HepG2 (cell line): ENCODE results near the gene CSNK1A1. TPM values are rescaled to one million over a fixed set of nuclear protein-coding genes. Genes with fewer than 3 reads are reported as not detected.

Experiments
- ATAC-seq: fragments of 200-7000 bp; cut with Tn5 transposase; 3 replicates; pipeline ENCODE4 v1.9.1; 2020; ENCODE audit warnings: mild to moderate bottlenecking, moderate library complexity
- BruUV-seq: library from RNA; stranded (reverse); fragments of 400-500 nt; replicated peaks from 2 replicates; lab custom pipeline; 2021; lab: Mats Ljungman, UMichigan
- CTCF ChIA-PET: fragments of 300-600 bp; formaldehyde crosslinking; extraction: SDS; loops from one replicate; lab custom pipeline; 2021; ENCODE audit warnings: low total read pairs, inconsistent platforms, low intra/inter-chr PET ratio; lab: Yijun Ruan, JAX
- POLR2A ChIA-PET: fragments of 350-600 bp; sonication (Branson Sonifier 250); formaldehyde crosslinking; loops from one replicate; lab custom pipeline; 2020; ENCODE audit warnings: antibody characterized with exemption, inconsistent platforms; lab: Yijun Ruan, JAX
- DNase-seq: peaks from one replicate; pipeline ENCODE4 v3.0.0-alpha.2; 2015; ENCODE audit warnings: low spot score
- FAIRE-seq: peaks from 3 replicates; lab custom pipeline; 2011; peaks lifted over from hg19 to GRCh38; lab: Jason Lieb, UNC
- H2AFZ ChIP-seq: one replicate; pipeline ENCODE4 v1.6.1; 2011; ENCODE audit warnings: low read length, inconsistent platforms
- H3K27ac ChIP-seq: fragments of 300-600 bp; 3 replicates; pipeline ENCODE4 v1.8.0; 2011; ENCODE audit warnings: mixed run types, mild to moderate bottlenecking, mixed read lengths, low read length, inconsistent platforms; ENCODE audit not compliant: insufficient read depth; ENCODE audit errors: extremely low read length
- H3K27me3 ChIP-seq, 2 experiments: fragments of 200-600 bp in 1 of 2; 2 replicates in 1 of 2; 3 replicates in 1 of 2; pipeline versions ENCODE4 v1.6.0 to v1.8.0; 2011; ENCODE audit warnings: low read length in 2 of 2, mild to moderate bottlenecking in 2 of 2, moderate library complexity in 2 of 2, inconsistent platforms in 1 of 2; ENCODE audit not compliant: insufficient read depth in 2 of 2, control insufficient read depth in 1 of 2
- H3K36me3 ChIP-seq, 2 experiments: fragments of 200-600 bp in 1 of 2; replicated peaks in 1 of 2; 2 replicates in 1 of 2; 3 replicates in 1 of 2; pipeline versions ENCODE4 v1.5.1 to v1.8.0; 2011; ENCODE audit warnings: low read length in 2 of 2, inconsistent platforms in 1 of 2; ENCODE audit not compliant: insufficient read depth in 2 of 2, control insufficient read depth in 1 of 2
- H3K4me1 ChIP-seq: 2 replicates; pipeline ENCODE4 v1.5.1; 2012; ENCODE audit warnings: low read length, inconsistent platforms; ENCODE audit not compliant: insufficient read depth
- H3K4me2 ChIP-seq: 2 replicates; pipeline ENCODE4 v1.6.0; 2011; ENCODE audit warnings: low read depth, low read length, inconsistent platforms
- H3K4me3 ChIP-seq, 3 experiments: fragments of 200-600 bp in 1 of 3; sonication (generic), shearing (Covaris generic) in 1 of 3; replicated peaks in 1 of 3; 2 replicates each; pipeline ENCODE4 v1.5.1; 2011 to 2016; ENCODE audit warnings: low read length in 3 of 3, inconsistent platforms in 2 of 3, low read depth in 2 of 3, mild to moderate bottlenecking in 2 of 3, control low read depth in 1 of 3, mixed read lengths in 1 of 3; ENCODE audit not compliant: insufficient read depth in 1 of 3
- H3K79me2 ChIP-seq: one replicate; pipeline ENCODE4 v1.6.1; 2011; ENCODE audit warnings: low read length, inconsistent platforms; ENCODE audit not compliant: insufficient read depth
- H3K9ac ChIP-seq: 2 replicates; pipeline ENCODE4 v1.6.0; 2011; ENCODE audit warnings: mild to moderate bottlenecking, low read depth, low read length, inconsistent platforms; ENCODE audit not compliant: insufficient read depth
- H3K9me3 ChIP-seq: 2 replicates; pipeline ENCODE4 v1.5.1; 2012; ENCODE audit warnings: mild to moderate bottlenecking, low read length
- H4K20me1 ChIP-seq: 2 replicates; pipeline ENCODE4 v1.6.0; 2011; ENCODE audit warnings: inconsistent platforms, mild to moderate bottlenecking, low read length, moderate library complexity; ENCODE audit not compliant: insufficient read depth
- FOXA1 ChIP-seq, 2 experiments: fragments of 450-650 bp in 1 of 2; sonication (generic) in 1 of 2; formaldehyde crosslinking in 1 of 2; IDR thresholded peaks; 2 replicates each; pipeline versions ENCODE4 v1.4.0 to v1.6.1; 2016 to 2020; ENCODE audit warnings: missing genetic modification reagents in 1 of 2
- HNRNPUL1 ChIP-seq: fragments of 200-400 bp; formaldehyde crosslinking; IDR thresholded peaks from 2 replicates; pipeline ENCODE4 v1.6.1; 2017; ENCODE audit warnings: low read depth, mild to moderate bottlenecking, low read length, moderate library complexity
- KMT2B ChIP-seq: IDR thresholded peaks from 2 replicates; pipeline ENCODE4 v1.6.1; 2016; ENCODE audit warnings: missing genetic modification reagents, missing compliant biosample characterization
- NCOA2 ChIP-seq: sonication (generic); formaldehyde crosslinking; IDR thresholded peaks from 2 replicates; pipeline ENCODE4 v1.8.0; 2022; ENCODE audit warnings: inconsistent platforms
- THAP11 ChIP-seq: IDR thresholded peaks from 2 replicates; pipeline ENCODE4 v1.6.1; 2016; ENCODE audit warnings: missing biosample characterization, missing genetic modification reagents
- ZNF180 ChIP-seq: sonication (generic); formaldehyde crosslinking; IDR thresholded peaks from 2 replicates; pipeline ENCODE4 v1.4.0; 2020; ENCODE audit warnings: low read depth, missing genetic modification reagents, borderline replicate concordance
- ZNF224 ChIP-seq: sonication (generic); formaldehyde crosslinking; IDR thresholded peaks from 2 replicates; pipeline ENCODE4 v1.5.0; 2020; ENCODE audit warnings: mild to moderate bottlenecking, missing genetic modification reagents
- ZNF235 ChIP-seq: sonication (generic); formaldehyde crosslinking; IDR thresholded peaks from 2 replicates; pipeline ENCODE4 v1.8.1; 2023; ENCODE audit warnings: mild to moderate bottlenecking, missing genetic modification reagents, borderline replicate concordance
- ZNF570 ChIP-seq: sonication (generic); formaldehyde crosslinking; IDR thresholded peaks from 2 replicates; pipeline ENCODE4 v1.4.0; 2020; ENCODE audit warnings: mild to moderate bottlenecking, missing genetic modification reagents, borderline replicate concordance
- ZNF652 ChIP-seq: IDR thresholded peaks from 2 replicates; pipeline ENCODE4 v1.6.1; 2016; ENCODE audit warnings: low read depth, borderline replicate concordance
- ZNF747 ChIP-seq: sonication (generic); formaldehyde crosslinking; IDR thresholded peaks from 2 replicates; pipeline ENCODE4 v1.8.1; 2023; ENCODE audit warnings: missing genetic modification reagents, mild to moderate bottlenecking, borderline replicate concordance
- ZNF816 ChIP-seq: sonication (generic); formaldehyde crosslinking; IDR thresholded peaks from 2 replicates; pipeline ENCODE4 v1.8.0; 2022; ENCODE audit warnings: missing genetic modification reagents, mild to moderate bottlenecking, borderline replicate concordance
- WGBS: methylation state at CpG from one replicate; pipeline ENCODE4 v1.1.6; 2017; ENCODE audit warnings: low lambda C conversion rate; 5-methylcytosine and 5-hydroxymethylcytosine counted together
- in situ Hi-C: cut with HindIII; loops from 2 replicates; pipeline ENCODE4 v1.10.0; 2017; ENCODE audit warnings: low pct_unique_long_range_greater_than_20kb; ENCODE audit not compliant: extremely low pct_ligation_motif_present
- intact Hi-C: fragments of 100-400 bp; cut with micrococcal nuclease; formaldehyde crosslinking; loops from one replicate; pipeline ENCODE4 v1.10.0; 2022; ENCODE audit not compliant: unreplicated experiment
- polyA plus RNA-seq, 8 experiments: library from polyadenylated mRNA; depleted of rRNA in 3 of 8; stranded (reverse) in 7 of 8; unstranded in 1 of 8; fragments of >200 nt; fragmentation: Illumina TruSeq in 4 of 8; extraction: Trizol in 4 of 8; gene quantifications; 2 replicates each; pipeline versions ENCODE4 v1.2.1 to v1.2.3, GENCODE V29; 2011 to 2016; ENCODE audit warnings: low read depth in 4 of 8, missing spikeins in 1 of 8, mixed read lengths in 1 of 8; ENCODE audit not compliant: insufficient read depth in 1 of 8
- total RNA-seq, 5 experiments: library from RNA; depleted of rRNA; stranded (reverse); fragments of >200 nt; fragmentation: Illumina TruSeq; extraction: Trizol; gene quantifications; 2 replicates each; pipeline ENCODE4 v1.2.3, GENCODE V29; 2016; ENCODE audit warnings: low read depth in 1 of 5
- TF ChIP-seq, protein P1 (sequence below): sonication (generic); formaldehyde crosslinking; IDR thresholded peaks from 2 replicates; pipeline ENCODE4 v1.5.1; 2020; ENCODE audit warnings: mild to moderate bottlenecking, moderate library complexity, missing genetic modification reagents
- TF ChIP-seq, protein P2 (sequence below): sonication (generic); formaldehyde crosslinking; IDR thresholded peaks from 2 replicates; pipeline ENCODE4 v1.4.0; 2020; ENCODE audit warnings: missing genetic modification reagents
- TF ChIP-seq, protein P3 (sequence below): sonication (generic); formaldehyde crosslinking; IDR thresholded peaks from 2 replicates; pipeline ENCODE4 v1.5.1; 2020; ENCODE audit warnings: missing genetic modification reagents, mild to moderate bottlenecking, borderline replicate concordance

Gene CSNK1A1
- total and polyA plus RNA-seq, 2 of the 13 experiments (the other 11 are each of a cell fraction or from before 2014, with no cell fraction given): 89.0 to 149 TPM

DNA sequence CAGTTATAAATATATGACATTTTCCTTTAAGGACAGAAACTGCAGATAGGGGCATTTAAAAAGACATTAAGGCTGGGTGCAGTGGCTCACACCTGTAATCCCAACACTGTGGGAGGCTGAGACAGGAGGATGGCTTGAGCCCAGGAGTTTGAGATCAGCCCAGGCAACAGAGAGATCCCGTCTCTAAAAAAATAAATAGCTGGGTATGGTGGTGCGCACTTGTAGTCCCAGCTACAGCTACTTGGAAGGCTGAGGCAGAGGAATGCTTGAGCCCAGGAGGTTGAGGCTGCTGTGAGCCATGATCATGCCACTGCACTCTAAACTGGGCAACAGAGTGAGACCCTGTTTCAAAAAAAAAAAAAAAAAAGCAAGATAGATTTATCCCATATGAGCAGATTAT lies 63.6 kb downstream of the CSNK1A1 start:
- intact Hi-C loops (loop anchor here (2.0 kb wide), 1 partner anchor 35 kb away; no protein-coding TSS in a partner anchor), in situ Hi-C loops (no loop called here)
- ATAC-seq (no peak), FAIRE-seq (no peak), DNase-seq (no peak)
- Histone ChIP-seq H3K9ac (no peak overlapping the region), H3K36me3 (no peaks in the 10 kb centered on the region), H3K79me2 (no peaks in the 10 kb centered on the region), H3K4me2 (no peak overlapping the region), H2AFZ (no peak overlapping the region), H3K4me3 (no peak overlapping the region), H3K4me1 (peaks cover 58% of the 10 kb centered on the region), H4K20me1 (no peaks in the 10 kb centered on the region), H3K9me3 (no peaks in the 10 kb centered on the region), H3K27me3 (no peaks in the 10 kb centered on the region), H3K27ac (peak overlapping the region; percentile 16)
- ChIA-PET POLR2A (interaction anchor here (0.6 to 1.2 kb wide), 2 partner anchors 13 to 64 kb away, joined by 3 read pairs; partner anchors contain the start of gene CSNK1A1), CTCF (no interaction called here)
- 89% methylated on average over 2 of the region's 2 CpGs for WGBS
- TF ChIP-seq, protein P1, sequence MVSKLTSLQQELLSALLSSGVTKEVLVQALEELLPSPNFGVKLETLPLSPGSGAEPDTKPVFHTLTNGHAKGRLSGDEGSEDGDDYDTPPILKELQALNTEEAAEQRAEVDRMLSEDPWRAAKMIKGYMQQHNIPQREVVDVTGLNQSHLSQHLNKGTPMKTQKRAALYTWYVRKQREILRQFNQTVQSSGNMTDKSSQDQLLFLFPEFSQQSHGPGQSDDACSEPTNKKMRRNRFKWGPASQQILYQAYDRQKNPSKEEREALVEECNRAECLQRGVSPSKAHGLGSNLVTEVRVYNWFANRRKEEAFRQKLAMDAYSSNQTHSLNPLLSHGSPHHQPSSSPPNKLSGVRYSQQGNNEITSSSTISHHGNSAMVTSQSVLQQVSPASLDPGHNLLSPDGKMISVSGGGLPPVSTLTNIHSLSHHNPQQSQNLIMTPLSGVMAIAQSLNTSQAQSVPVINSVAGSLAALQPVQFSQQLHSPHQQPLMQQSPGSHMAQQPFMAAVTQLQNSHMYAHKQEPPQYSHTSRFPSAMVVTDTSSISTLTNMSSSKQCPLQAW: no peak
- TF ChIP-seq ZNF224 (no peak), KMT2B (CRISPR knock-in tag) (no peak), THAP11 (no peak), ZNF235 (no peak), ZNF180 (CRISPR knock-in tag) (no peak), ZNF747 (no peak), ZNF816 (CRISPR knock-in tag) (no peak), FOXA1 (IDR thresholded peaks at IDR 0.05) (no peak), FOXA1 (CRISPR knock-in tag; IDR thresholded peaks at IDR 0.05) (no peak), ZNF570 (CRISPR knock-in tag) (no peak), ZNF652 (CRISPR knock-in tag) (no peak), HNRNPUL1 (no peak), NCOA2 (CRISPR knock-in tag) (no peak)
- TF ChIP-seq, protein P2, sequence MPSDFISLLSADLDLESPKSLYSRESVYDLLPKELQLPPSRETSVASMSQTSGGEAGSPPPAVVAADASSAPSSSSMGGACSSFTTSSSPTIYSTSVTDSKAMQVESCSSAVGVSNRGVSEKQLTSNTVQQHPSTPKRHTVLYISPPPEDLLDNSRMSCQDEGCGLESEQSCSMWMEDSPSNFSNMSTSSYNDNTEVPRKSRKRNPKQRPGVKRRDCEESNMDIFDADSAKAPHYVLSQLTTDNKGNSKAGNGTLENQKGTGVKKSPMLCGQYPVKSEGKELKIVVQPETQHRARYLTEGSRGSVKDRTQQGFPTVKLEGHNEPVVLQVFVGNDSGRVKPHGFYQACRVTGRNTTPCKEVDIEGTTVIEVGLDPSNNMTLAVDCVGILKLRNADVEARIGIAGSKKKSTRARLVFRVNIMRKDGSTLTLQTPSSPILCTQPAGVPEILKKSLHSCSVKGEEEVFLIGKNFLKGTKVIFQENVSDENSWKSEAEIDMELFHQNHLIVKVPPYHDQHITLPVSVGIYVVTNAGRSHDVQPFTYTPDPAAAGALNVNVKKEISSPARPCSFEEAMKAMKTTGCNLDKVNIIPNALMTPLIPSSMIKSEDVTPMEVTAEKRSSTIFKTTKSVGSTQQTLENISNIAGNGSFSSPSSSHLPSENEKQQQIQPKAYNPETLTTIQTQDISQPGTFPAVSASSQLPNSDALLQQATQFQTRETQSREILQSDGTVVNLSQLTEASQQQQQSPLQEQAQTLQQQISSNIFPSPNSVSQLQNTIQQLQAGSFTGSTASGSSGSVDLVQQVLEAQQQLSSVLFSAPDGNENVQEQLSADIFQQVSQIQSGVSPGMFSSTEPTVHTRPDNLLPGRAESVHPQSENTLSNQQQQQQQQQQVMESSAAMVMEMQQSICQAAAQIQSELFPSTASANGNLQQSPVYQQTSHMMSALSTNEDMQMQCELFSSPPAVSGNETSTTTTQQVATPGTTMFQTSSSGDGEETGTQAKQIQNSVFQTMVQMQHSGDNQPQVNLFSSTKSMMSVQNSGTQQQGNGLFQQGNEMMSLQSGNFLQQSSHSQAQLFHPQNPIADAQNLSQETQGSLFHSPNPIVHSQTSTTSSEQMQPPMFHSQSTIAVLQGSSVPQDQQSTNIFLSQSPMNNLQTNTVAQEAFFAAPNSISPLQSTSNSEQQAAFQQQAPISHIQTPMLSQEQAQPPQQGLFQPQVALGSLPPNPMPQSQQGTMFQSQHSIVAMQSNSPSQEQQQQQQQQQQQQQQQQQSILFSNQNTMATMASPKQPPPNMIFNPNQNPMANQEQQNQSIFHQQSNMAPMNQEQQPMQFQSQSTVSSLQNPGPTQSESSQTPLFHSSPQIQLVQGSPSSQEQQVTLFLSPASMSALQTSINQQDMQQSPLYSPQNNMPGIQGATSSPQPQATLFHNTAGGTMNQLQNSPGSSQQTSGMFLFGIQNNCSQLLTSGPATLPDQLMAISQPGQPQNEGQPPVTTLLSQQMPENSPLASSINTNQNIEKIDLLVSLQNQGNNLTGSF: no peak
- TF ChIP-seq, protein P3, sequence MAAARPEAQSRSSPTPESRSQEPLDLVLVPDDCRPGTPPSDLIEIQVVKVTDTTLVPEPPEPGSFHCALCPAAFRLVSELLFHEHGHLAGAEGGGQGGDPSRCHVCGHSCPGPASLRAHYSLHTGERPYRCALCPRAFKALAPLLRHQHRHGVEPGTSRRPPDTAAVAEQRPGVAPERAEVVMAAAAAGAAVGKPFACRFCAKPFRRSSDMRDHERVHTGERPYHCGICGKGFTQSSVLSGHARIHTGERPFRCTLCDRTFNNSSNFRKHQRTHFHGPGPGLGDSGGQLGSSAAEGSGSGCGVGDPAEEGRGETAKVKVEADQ (CRISPR knock-in tag): no peak
- no TSS peak for BruUV-seq
